WERI-Rb-1 (cell line): Measurements from ENCODE around the gene CA9.

Experiments used
- DNase-seq: peaks from one replicate; pipeline ENCODE4 v3.0.0-alpha.2; 2020
- H3K27ac ChIP-seq: fragments of 250-450 bp; sonication (Bioruptor Pico); 2 replicates; pipeline ENCODE4 v1.5.1; 2020; ENCODE audit warnings: mild to moderate bottlenecking, moderate library complexity
- H3K27me3 ChIP-seq: fragments of 250-450 bp; sonication (Bioruptor Pico); 2 replicates; pipeline ENCODE4 v1.5.1; 2021; ENCODE audit warnings: mild to moderate bottlenecking, low read depth, moderate library complexity; ENCODE audit not compliant: insufficient read depth, severe bottlenecking
- H3K36me3 ChIP-seq: fragments of 250-450 bp; sonication (Bioruptor Pico); 2 replicates; pipeline ENCODE4 v1.5.1; 2020; ENCODE audit warnings: mild to moderate bottlenecking, moderate library complexity
- H3K4me3 ChIP-seq: 2 replicates; pipeline ENCODE4 v1.5.1; 2011; ENCODE audit warnings: low read depth, mild to moderate bottlenecking, control low read depth, low read length
- H3K9me3 ChIP-seq: fragments of 250-450 bp; sonication (Bioruptor Pico); 2 replicates; pipeline ENCODE4 v1.5.1; 2021; ENCODE audit warnings: mild to moderate bottlenecking, moderate library complexity; ENCODE audit not compliant: severe bottlenecking
- CTCF ChIP-seq: IDR thresholded peaks from 2 replicates; pipeline ENCODE4 v1.5.1; 2011; ENCODE audit warnings: low read depth, mild to moderate bottlenecking, control low read depth, inconsistent platforms, low read length

The CA9 gene

DNA sequence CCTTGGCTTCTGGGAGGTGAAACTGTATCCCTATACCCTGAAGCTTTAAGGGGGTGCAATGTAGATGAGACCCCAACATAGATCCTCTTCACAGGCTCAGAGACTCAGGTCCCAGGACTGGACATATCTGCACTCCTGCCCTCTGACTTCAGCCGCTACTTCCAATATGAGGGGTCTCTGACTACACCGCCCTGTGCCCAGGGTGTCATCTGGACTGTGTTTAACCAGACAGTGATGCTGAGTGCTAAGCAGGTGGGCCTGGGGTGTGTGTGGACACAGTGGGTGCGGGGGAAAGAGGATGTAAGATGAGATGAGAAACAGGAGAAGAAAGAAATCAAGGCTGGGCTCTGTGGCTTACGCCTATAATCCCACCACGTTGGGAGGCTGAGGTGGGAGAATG lies 5.4 kb downstream of the CA9 start:
- no peak for DNase-seq
- Histone ChIP-seq H3K36me3 (no peaks in the 10 kb centered on the region), H3K27ac (no peak overlapping the region), H3K4me3 (no peak overlapping the region), H3K27me3 (no peaks in the 10 kb centered on the region), H3K9me3 (no peaks in the 10 kb centered on the region)
- TF ChIP-seq CTCF = no peak

DNA sequence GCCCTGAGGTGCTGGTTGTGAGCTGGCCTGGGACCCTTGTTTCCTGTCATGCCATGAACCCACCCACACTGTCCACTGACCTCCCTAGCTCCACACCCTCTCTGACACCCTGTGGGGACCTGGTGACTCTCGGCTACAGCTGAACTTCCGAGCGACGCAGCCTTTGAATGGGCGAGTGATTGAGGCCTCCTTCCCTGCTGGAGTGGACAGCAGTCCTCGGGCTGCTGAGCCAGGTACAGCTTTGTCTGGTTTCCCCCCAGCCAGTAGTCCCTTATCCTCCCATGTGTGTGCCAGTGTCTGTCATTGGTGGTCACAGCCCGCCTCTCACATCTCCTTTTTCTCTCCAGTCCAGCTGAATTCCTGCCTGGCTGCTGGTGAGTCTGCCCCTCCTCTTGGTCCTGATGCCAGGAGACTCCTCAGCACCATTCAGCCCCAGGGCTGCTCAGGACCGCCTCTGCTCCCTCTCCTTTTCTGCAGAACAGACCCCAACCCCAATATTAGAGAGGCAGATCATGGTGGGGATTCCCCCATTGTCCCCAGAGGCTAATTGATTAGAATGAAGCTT lies 6.1 kb downstream of the CA9 start:
- no peak overlapping the region for H3K27ac ChIP-seq
- no peak for TF ChIP-seq CTCF
- no peaks in the 10 kb centered on the region for H3K27me3 ChIP-seq
- no peaks in the 10 kb centered on the region for H3K9me3 ChIP-seq
- H3K36me3 ChIP-seq = no peaks in the 10 kb centered on the region
- no peak overlapping the region for H3K4me3 ChIP-seq
- no peak for DNase-seq

GRCh38 chr9:35680331-35681105 lies 6.8 kb downstream of the CA9 start:
- no peak for DNase-seq
- TF ChIP-seq CTCF = no peak
- H3K27ac ChIP-seq = no peak overlapping the region
- no peaks in the 10 kb centered on the region for H3K36me3 ChIP-seq
- H3K9me3 ChIP-seq = no peaks in the 10 kb centered on the region
- H3K4me3 ChIP-seq = no peak overlapping the region
- no peaks in the 10 kb centered on the region for H3K27me3 ChIP-seq

DNA sequence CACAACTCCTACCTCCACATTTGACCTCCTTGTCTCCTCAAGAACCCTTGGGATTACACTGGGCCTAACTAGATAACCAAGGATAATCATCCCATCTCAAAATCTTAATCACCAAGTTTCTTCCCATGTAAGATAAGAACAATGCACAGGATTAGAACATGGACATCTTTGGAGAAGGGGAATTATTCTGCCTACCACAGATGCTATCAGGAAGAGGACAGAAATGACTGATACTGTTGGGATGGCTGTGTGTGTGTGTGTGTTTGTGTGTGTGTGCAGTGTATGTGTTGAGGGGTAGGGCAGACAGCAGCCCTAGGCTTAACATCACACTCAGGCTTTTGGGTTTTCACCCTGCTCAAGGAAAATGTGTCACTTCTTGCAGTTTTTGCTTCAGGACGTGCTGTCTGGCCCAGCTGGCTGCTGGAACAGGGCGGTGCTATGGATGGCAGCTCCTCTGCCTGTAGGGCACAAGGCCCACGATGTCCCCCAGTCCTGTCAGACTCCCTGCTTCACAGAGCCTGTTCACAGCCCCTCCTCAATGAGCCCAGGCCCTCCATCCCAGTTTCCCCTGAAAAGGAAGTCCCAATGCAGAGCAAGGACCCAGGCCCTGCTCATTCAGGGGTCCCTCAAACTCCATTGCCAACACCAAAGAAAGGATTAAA lies 7.7 kb downstream of the CA9 start:
- TF ChIP-seq CTCF = no peak
- H3K27me3 ChIP-seq = no peaks in the 10 kb centered on the region
- no peaks in the 10 kb centered on the region for H3K36me3 ChIP-seq
- DNase-seq = no peak
- no peak overlapping the region for H3K4me3 ChIP-seq
- no peak overlapping the region for H3K27ac ChIP-seq
- H3K9me3 ChIP-seq = no peaks in the 10 kb centered on the region

DNA sequence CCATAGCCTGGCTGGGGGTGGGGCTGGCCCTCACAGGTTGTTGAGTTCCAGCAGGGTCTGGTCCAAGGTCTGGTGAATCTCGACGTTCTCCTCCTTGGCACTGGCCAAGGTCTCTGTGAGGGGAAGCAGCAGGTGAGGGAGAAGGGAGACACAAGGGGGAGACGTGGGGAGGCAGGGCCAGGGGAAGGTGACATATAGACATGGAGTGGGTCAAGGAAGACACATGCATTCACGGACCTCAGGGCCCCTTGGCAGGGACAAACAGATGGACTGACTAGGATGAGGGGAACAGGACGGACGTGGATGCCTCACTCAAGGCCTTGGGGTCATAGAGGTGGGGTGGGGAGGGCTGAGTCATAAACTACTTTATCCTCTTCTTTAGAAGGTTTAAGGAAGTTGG lies 8.3 kb downstream of the CA9 start:
- H3K27ac ChIP-seq = no peak overlapping the region
- no peak for TF ChIP-seq CTCF
- no peaks in the 10 kb centered on the region for H3K27me3 ChIP-seq
- no peaks in the 10 kb centered on the region for H3K9me3 ChIP-seq
- no peak for DNase-seq
- no peak overlapping the region for H3K4me3 ChIP-seq
- H3K36me3 ChIP-seq = no peaks in the 10 kb centered on the region
